MM.1S (cell line): ENCODE results near the gene ZNHIT2.

Experiments
- EZH2phosphoT487 ChIP-seq: fragments of 300-600 bp; sonication (generic); IDR thresholded peaks from 2 replicates; pipeline ENCODE4 v1.6.1; 2018; ENCODE audit warnings: antibody characterized with exemption, low read length
- TF ChIP-seq, protein P1 (sequence below): fragments of 300-600 bp; sonication (generic); IDR thresholded peaks from 2 replicates; pipeline ENCODE4 v1.5.1; 2016; ENCODE audit warnings: antibody characterized with exemption, low read length, mixed read lengths

GRCh38 chr11:65134952-65135632 is 17.6 kb upstream of the ZNHIT2 start:
- no peak for TF ChIP-seq EZH2phosphoT487
- TF ChIP-seq, protein P1, sequence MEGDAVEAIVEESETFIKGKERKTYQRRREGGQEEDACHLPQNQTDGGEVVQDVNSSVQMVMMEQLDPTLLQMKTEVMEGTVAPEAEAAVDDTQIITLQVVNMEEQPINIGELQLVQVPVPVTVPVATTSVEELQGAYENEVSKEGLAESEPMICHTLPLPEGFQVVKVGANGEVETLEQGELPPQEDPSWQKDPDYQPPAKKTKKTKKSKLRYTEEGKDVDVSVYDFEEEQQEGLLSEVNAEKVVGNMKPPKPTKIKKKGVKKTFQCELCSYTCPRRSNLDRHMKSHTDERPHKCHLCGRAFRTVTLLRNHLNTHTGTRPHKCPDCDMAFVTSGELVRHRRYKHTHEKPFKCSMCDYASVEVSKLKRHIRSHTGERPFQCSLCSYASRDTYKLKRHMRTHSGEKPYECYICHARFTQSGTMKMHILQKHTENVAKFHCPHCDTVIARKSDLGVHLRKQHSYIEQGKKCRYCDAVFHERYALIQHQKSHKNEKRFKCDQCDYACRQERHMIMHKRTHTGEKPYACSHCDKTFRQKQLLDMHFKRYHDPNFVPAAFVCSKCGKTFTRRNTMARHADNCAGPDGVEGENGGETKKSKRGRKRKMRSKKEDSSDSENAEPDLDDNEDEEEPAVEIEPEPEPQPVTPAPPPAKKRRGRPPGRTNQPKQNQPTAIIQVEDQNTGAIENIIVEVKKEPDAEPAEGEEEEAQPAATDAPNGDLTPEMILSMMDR = no peak
